ENCODE data around the gene DCUN1D2. TPM values are rescaled to one million over a fixed set of nuclear protein-coding genes. Genes with fewer than 3 reads are reported as not detected.

The DCUN1D2 gene
- total and polyA plus RNA-seq, 8 donors: 7.3 to 43.0 (median 21.7) TPM

- H3K4me3 ChIP-seq: peak overlapping the region; percentile 31 to 47 (median 44)
- H3K4me1 ChIP-seq: peaks cover 11 to 39% (median 35%) of the 10 kb centered on the region in 4 donors
- no peaks in the 10 kb centered on the region for H3K27me3 ChIP-seq
- WGBS, 5 donors: 23 to 54% (median 35%) methylated on average over 17 to 29 of the region's 29 CpGs
- H3K36me3 ChIP-seq: peaks cover 0 to 16% (median 14%) of the 10 kb centered on the region in 4 donors
- intact Hi-C loops (cut with DNase I; ENCODE audit: low total_unique reads): no loop called here
- peak overlapping the region; percentile 79 to 91 (median 85) for H3K27ac ChIP-seq
- no peaks in the 10 kb centered on the region for H3K9me3 ChIP-seq
- TF ChIP-seq CTCF (IDR thresholded peaks at IDR 0.05) (no peak), EP300 (IDR thresholded peaks at IDR 0.05) (no peak), POLR2AphosphoS5 (IDR thresholded peaks at IDR 0.05) (no peak), POLR2A (IDR thresholded peaks at IDR 0.05) (no peak)
- DNase-seq: peak; percentile 86 to 90
Measured at GRCh38 chr13:113448885-113449692, 41.4 kb downstream of the DCUN1D2 start.

DNA sequence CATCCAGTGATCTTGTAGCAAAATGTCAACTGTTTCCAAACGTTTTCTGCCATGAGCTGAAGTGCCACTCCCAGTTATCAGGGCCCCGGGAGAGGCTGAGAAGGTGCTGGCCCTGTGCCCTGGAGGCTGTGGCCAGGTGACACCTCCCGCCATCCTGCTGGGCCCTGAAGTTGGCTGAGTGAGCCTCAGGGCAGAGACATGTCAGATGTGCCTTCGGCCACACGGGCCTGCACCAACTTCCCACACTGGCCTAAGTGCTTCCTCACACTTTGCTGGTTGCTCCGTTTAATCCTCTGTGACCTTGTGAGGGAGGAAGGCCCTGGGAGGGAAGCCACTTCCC, 42.0 kb downstream of the DCUN1D2 start:
- H3K4me3 ChIP-seq: peak overlapping the region; percentile 21 to 47 (median 44)

DNA sequence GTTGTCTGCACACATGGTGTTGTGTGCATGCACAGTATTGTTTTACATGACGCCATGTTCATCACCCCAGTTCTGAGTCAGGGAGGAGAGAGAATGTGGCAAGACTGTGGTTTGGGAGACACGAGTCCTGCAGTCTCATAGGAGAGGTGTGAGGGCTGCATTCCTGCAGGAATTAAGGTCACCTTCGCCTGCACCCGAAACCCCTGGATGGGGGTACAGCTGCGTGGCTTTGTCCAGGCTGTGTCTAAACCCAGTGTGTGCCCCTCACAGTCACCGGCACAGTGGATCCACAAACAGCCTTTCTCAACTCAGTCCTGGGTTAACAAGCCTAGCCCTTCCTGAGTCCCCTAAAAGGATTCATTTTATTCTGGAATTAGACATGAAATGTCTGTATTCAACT, 42.9 kb downstream of the DCUN1D2 start:
- no peaks in the 10 kb centered on the region for H3K9me3 ChIP-seq
- H3K36me3 ChIP-seq: peaks cover 0 to 16% (median under 1%) of the 10 kb centered on the region in 4 donors
- no peaks in the 10 kb centered on the region for H3K27me3 ChIP-seq
- H3K4me3 ChIP-seq: no peak overlapping the region
- no peak for TF ChIP-seq CTCF (IDR thresholded peaks at IDR 0.05)
- TF ChIP-seq EP300 (IDR thresholded peaks at IDR 0.05): no peak
- peaks cover 11 to 39% (median 33%) of the 10 kb centered on the region in 4 donors for H3K4me1 ChIP-seq
- WGBS, 5 donors: 91 to 96% (median 93%) methylated on average over 6 of the region's 6 CpGs
- DNase-seq: no peak
- no peak overlapping the region for H3K27ac ChIP-seq
- intact Hi-C loops (cut with DNase I; ENCODE audit: low total_unique reads): no loop called here

More for the DNA sequence above, 42.0 kb downstream of the DCUN1D2 start:
- Histone ChIP-seq H3K4me1 (peaks cover 11 to 39% (median 35%) of the 10 kb centered on the region in 4 donors), H3K27ac (peak overlapping the region; percentile 79 to 91 (median 85)), H3K36me3 (peaks cover 0 to 16% (median 9%) of the 10 kb centered on the region in 4 donors), H3K27me3 (no peaks in the 10 kb centered on the region), H3K9me3 (no peaks in the 10 kb centered on the region)
- TF ChIP-seq EP300 (IDR thresholded peaks at IDR 0.05): no peak
- TF ChIP-seq CTCF (IDR thresholded peaks at IDR 0.05): no peak
- TF ChIP-seq POLR2AphosphoS5 (IDR thresholded peaks at IDR 0.05): no peak
- TF ChIP-seq POLR2A (IDR thresholded peaks at IDR 0.05): no peak
- WGBS, 5 donors: 30 to 46% (median 36%) methylated on average over 5 to 6 of the region's 6 CpGs
- DNase-seq: peak in 1 of 2 donors; percentile 70
- intact Hi-C loops (cut with DNase I; ENCODE audit: low total_unique reads): no loop called here

DNA sequence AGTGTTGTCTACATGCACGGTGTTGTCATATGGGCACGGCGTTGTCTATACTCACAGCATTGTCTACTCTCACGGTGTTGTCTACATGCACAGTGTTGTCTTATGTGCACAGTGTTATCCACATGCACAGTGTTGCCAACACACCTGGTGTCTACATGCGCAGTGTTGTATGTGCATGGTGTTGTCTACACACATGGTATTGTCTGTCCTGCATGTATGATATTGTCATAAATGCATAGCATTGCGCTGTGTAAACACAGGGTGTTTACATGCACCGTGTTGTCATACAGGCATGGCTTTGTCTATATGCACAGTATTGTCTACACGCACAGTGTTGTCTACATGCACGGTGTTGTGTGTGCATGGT, 44.0 kb downstream of the DCUN1D2 start:
- Histone ChIP-seq H3K4me3 (no peak overlapping the region), H3K9me3 (no peaks in the 10 kb centered on the region), H3K27me3 (no peaks in the 10 kb centered on the region), H3K4me1 (peaks cover 11 to 32% (median 31%) of the 10 kb centered on the region in 4 donors), H3K36me3 (peaks cover 0 to 23% (median 0%) of the 10 kb centered on the region in 4 donors), H3K27ac (no peak overlapping the region)
- no peak for TF ChIP-seq EP300 (IDR thresholded peaks at IDR 0.05)
- TF ChIP-seq POLR2A (IDR thresholded peaks at IDR 0.05): no peak
- no peak for TF ChIP-seq POLR2AphosphoS5 (IDR thresholded peaks at IDR 0.05)
- no peak for TF ChIP-seq CTCF (IDR thresholded peaks at IDR 0.05)
- 80 to 92% (median 87%) methylated on average over 5 to 9 of the region's 9 CpGs for WGBS, 5 donors
- no peak for DNase-seq
- intact Hi-C loops (cut with DNase I; ENCODE audit: low total_unique reads): no loop called here
